GM03348 (cell line): Measurements from ENCODE around the gene NKIRAS1.
"Not testable (repeated sequence)": the region's sequence is repeated elsewhere in the genome, so short reads cannot be mapped to it uniquely, and the experiment has no call there.

Experiments used
- DNase-seq: peaks from one replicate; pipeline ENCODE4 v3.0.0; 2012; ENCODE audit warnings: low spot score

NKIRAS1 gene

DNA sequence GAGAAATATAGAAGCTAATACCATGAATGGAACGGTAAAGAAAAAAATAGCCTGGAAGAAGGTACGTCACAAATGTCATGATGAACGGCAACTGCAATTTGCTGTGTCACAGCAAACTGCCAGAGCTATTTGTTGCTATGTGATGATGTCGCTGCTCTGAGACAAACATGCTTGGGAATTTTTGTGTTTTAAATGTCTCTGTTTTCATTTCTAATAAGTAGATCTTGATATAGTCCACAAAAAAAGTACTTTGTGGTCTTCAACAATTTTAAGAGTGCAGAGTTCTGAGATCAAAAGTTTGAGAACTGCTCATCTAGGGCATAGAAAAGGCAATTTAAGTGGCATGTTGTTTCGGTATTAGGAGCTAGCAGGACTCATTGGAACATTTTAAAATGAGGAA, 24.0 kb upstream of the NKIRAS1 start:
- no peak for DNase-seq

- DNase-seq = no peak
Measured at GRCh38 chr3:23938688-23939087, 21.9 kb upstream of the NKIRAS1 start.

GRCh38 chr3:23937296-23937695, 20.5 kb upstream of the NKIRAS1 start:
- DNase-seq = no peak

DNA sequence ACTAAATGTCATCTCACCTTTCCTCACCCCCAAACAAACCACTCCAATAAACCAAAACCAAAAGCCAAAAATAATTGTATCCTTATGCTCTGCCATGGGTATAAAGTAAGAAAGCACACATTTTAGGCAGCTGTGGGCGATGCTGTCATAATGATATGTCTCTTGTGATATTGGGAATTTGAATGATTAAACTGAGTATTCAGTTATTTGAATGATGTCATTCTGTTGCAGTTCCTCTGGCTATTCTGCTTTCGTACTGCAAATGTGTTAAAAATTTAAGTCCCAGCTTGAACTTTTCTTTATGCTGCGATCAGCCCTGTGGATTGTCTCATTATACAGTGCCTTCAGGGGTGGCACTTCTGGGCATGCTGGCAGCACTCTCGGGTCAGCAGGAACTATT, 17.5 kb upstream of the NKIRAS1 start:
- DNase-seq = no peak

DNA sequence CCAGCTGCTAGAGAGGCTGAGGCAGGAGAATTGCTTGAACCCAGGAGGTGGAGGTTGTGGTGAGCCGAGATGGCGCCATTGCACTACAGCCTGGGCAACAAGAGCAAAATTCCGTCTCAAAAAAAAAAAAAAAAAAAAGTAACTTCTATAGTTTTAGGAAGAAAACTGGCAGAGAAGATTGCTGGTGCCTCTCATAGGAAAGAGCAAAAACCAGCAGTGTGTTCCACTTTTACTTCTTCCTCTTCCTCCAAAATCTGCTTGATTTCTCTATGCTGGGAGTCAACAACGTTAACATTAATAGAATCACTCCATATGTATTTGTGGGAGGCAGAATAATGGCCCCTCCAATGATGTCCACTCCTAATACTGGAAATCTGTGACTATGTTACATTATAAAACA, 15.8 kb upstream of the NKIRAS1 start:
- no peak for DNase-seq

DNA sequence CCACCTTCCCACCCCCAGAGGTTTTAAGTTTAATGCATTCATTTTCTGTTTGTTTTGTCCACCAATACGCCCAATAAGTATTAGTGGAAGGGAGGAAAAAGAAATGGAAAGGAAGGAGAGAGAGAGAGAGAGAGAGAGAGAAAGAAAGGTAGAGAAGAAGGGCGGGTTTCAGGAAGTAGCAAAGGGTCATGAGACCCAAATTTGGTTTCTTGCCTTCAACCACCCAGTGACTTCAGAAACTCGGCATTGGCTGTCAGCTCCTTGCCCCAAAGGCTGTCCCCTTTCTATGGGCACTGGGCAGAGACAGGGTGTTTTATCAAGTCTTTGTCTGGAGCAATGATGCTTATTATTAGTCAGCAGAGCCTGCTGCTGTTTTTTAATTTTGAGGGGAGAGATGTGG, 14.8 kb upstream of the NKIRAS1 start:
- no peak for DNase-seq

DNA sequence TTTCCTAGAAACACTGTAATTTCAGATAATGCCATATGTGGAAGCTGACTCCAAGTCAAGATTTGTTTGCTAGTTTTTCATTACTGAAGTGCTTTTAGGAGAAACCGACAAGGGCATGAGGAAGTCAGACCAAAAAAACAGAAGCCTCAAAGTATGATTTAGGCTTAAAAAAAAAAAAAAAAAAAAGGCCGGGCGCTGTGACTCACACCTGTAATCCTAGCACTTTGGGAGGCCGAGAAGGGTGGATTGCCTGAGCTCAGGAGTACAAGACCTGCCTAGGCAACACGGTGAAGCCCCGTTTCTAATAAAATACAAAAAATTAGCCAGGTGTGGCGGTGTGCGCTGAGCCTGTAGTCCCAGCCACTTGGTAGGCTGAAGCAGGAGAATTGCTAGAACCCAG, 11.7 kb upstream of the NKIRAS1 start:
- no peak for DNase-seq

DNA sequence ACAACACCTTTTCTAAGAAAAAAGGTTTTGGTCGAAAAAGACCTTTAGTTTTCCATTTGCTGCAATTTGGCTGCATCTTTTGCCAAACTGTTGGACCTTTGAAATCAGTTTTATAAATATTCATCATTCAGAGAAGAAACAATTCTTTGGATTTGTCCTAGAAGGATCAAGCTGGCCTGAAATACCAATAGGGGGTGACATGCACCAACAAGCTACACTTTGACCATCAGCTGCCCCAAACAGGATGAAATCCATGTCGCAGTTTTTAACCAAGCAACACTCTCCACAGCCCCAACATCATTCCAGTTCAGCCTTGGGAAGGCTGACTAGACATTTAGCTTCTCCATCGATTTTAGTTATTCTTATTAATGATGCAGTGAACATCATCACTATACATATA, 9.9 kb upstream of the NKIRAS1 start:
- peak; percentile 25 for DNase-seq

DNA sequence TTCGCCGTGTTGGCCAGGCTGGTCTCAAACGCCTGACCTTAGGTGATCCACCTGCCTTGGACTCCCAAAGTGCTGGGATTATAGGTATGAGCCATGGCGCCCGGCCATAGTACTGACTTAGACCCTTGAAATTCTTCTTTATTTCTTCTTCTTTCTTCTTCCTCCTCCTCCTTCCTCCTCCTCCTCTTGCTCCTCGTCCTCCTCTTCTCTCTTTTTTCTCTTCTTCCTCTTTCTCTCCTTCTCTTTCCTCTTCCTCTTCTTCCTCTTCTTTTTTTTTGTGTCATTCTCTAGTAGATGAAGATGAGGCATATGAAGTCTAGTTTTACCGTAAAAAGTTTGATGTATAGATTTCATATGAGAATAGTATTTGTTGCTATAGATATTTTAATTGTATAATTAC, 9.5 kb upstream of the NKIRAS1 start:
- no peak for DNase-seq

DNA sequence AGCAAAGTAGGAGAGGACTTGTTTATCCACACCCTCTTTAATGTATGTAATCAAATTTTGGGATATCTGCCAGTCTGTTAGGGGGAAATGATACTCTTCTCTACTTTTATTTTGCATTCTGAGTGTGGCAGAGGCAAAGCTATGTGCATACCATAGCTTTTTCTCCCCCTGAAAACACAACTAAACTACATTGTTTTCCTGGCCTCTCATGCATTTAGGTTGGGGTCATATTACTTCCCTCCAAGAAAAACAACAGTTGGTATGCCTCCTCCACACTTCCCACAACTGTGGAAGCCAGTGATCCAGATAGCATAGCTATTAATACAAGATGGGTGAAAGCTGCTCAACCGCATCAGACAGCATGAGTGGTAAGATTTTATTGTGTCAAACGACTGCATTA, 7.0 kb upstream of the NKIRAS1 start:
- DNase-seq = no peak

- no peak for DNase-seq
Measured at GRCh38 chr3:23921052-23921511, 4.3 kb upstream of the NKIRAS1 start.

DNA sequence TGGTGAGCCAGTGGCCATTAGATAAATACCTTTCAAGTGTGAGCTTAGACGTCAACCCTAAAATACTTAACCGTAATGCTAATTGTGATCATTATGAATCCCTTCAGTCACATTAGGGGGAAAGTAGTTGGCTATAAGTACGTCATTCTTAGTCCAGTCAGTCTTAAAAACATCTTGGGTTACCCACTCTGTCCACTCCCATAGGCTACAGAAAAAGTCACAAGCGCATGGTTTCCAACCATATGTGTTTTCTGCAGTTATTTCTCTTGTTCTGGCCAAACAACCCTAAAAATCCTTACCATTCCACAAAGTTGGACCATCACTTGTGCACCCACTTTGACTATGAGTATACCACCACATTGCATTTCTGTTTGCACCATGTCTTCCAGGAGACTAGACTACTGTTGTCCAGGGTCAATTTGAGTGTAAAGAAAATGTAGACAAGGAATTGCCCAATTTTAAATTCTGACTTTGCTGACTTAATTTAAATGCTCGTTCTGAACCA, 3.4 kb upstream of the NKIRAS1 start:
- DNase-seq = no peak

GRCh38 chr3:23919628-23920027, 2.8 kb upstream of the NKIRAS1 start:
- no peak for DNase-seq

- not testable (repeated sequence) for DNase-seq
Measured at GRCh38 chr3:23918331-23918730, 1.5 kb upstream of the NKIRAS1 start.

DNA sequence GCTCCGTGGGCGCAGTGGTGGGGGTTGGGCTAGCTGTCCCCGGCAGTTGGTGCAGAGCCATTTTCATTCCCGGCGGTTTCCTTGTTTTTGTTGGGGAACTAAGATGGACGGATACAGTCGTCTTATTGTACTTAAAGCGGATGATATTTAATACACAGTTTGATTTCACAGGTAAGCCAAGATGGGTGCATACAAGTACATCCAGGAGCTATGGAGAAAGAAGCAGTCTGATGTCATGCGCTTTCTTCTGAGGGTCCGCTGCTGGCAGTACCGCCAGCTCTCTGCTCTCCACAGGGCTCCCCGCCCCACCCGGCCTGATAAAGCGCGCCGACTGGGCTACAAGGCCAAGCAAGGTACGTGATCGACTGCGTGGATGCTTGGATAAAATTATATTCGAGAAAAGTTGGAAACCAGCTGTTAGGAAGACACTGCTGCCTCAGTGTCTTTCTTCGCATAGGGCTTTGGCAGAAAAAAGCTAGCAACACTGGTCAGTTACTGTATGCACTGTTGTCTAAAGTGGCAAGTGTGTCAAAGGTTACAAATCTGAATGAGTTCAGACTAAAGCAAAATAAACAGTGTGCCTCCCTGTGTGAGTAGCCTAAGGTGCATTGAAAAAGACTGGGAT, 1.0 kb upstream of the NKIRAS1 start:
- peak; percentile 76 for DNase-seq

DNA sequence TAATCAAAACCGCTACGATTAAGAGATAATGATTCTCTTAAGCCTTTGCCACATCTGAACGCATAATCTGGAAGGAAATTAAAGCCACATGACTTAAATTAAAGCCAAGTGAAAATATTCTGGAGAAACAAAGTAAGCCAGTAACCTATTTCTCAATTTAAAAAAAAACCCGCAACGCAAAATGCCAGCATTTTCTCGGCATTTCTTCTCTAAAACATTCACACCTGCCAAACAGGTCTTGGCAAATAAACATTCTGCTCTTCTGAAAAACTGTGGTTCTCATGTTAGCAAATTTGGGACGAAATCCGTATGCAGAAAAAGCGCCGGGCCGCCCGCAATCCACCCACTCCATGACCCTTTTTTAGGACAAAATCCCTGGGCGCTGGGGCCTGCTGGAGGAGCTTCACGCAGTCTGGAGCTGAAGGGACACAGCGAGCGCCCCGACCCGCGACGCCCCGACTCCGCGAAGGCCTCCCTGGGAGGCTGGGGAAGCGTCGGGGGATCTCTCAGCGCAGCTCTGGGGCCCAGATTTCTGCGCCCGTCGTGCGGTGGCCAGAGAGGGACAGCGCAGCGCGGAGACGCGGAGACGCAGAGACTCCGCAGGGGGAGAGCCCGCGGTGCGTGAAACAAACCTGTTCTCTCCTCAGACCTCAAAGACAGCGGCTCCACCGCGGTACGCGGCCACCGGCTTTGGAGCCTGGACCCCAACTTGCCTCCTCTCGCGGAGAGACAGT, 471 bp downstream of the NKIRAS1 start:
- peak; percentile 58 for DNase-seq

- no peak for DNase-seq
Measured at GRCh38 chr3:23915537-23916108, 1.2 kb downstream of the NKIRAS1 start.

GRCh38 chr3:23913873-23914743, 2.7 kb downstream of the NKIRAS1 start:
- DNase-seq = no peak

GRCh38 chr3:23913182-23913581, 3.6 kb downstream of the NKIRAS1 start:
- DNase-seq = no peak

DNA sequence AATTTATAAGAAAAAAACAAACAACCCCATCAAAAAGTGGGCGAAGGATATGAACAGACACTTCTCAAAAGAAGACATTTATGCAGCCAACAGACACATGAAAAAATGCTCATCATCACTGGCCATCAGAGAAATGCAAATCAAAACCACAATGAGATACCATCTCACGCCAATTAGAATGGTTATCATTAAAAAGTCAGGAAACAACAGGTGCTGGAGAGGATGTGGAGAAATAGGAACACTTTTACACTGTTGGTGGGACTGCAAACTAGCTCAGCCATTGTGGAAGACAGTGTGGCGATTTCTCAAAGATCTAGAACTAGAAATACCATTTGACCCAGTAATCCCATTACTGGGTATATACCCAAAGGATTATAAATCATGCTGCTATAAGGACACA, 4.5 kb downstream of the NKIRAS1 start:
- not testable (repeated sequence) for DNase-seq

GRCh38 chr3:23911397-23911796, 5.4 kb downstream of the NKIRAS1 start:
- DNase-seq = no peak

DNA sequence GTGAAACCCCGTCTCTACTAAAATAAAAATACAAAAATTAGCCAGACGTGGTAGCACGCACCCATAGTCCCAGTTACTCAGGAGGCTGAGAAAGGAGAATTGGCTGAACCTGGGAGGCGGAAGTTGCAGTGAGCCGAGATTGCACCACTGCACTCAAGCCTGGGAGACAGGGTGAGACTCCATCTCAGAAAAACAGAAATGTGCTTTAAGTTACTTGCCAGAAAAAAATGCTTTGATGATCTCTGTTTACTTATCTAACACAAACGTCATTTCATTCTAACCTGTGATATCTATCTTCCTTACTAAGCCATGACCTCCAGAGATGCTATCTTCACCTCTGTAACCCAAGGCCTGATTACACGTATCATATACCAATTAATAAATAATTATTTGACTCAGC, 7.4 kb downstream of the NKIRAS1 start:
- no peak for DNase-seq
